K562 (cell line): ENCODE results near the gene PPP1R15A. TPM values are rescaled to one million over a fixed set of nuclear protein-coding genes. Genes with fewer than 3 reads are reported as not detected.

Experiments
- BRCA1 ChIP-seq, 2 experiments: fragments of 450-650 bp in 1 of 2; sonication (generic) in 1 of 2; formaldehyde crosslinking in 1 of 2; IDR thresholded peaks; 2 replicates each; pipeline versions ENCODE4 v1.5.0 to v1.6.1; 2017 to 2020; ENCODE audit warnings: mild to moderate bottlenecking in 1 of 2, missing genetic modification reagents in 1 of 2
- BRF1 ChIP-seq: IDR thresholded peaks from 3 replicates; pipeline ENCODE4 v1.6.1; 2011; ENCODE audit warnings: borderline replicate concordance, mild to moderate bottlenecking; ENCODE audit not compliant: insufficient read length; ENCODE audit errors: extremely low read depth
- CBFA2T3 ChIP-seq: fragments of 450-650 bp; IDR thresholded peaks from 2 replicates; pipeline ENCODE4 v1.6.1; 2017
- CHD1 ChIP-seq: fragments of 200-600 bp; sonication (generic); IDR thresholded peaks from one replicate; pipeline ENCODE4 v1.6.1; 2012; ENCODE audit warnings: mild to moderate bottlenecking, moderate library complexity, low read length, inconsistent platforms
- CREBBP ChIP-seq: IDR thresholded peaks from one replicate; pipeline ENCODE4 v1.6.1; 2012; ENCODE audit warnings: low read depth, mild to moderate bottlenecking, control low read depth, inconsistent platforms, low read length
- CTCF ChIP-seq, 3 experiments: IDR thresholded peaks in 2 of 3; conservative IDR thresholded peaks in 1 of 3; 2 replicates each; pipeline ENCODE4 v1.5.1; 2011 to 2012; ENCODE audit warnings: low read length in 3 of 3, mild to moderate bottlenecking in 3 of 3, control low read depth in 2 of 3, improper control_type of control experiment in 1 of 3, inconsistent platforms in 1 of 3, low read depth in 1 of 3, mixed read lengths in 1 of 3, moderate library complexity in 1 of 3; ENCODE audit not compliant: insufficient read depth in 2 of 3
- ELK1 ChIP-seq: sonication (generic); formaldehyde crosslinking; IDR thresholded peaks from 2 replicates; pipeline ENCODE4 v1.8.1; 2022; ENCODE audit warnings: missing genetic modification reagents
- GABPB1 ChIP-seq: sonication (generic); formaldehyde crosslinking; IDR thresholded peaks from 2 replicates; pipeline ENCODE4 v1.8.0; 2022; ENCODE audit warnings: mild to moderate bottlenecking, missing genetic modification reagents
- HNRNPLL ChIP-seq: fragments of 200-400 bp; formaldehyde crosslinking; IDR thresholded peaks from 2 replicates; pipeline ENCODE4 v1.6.1; 2017; ENCODE audit warnings: low read length, low read depth, mild to moderate bottlenecking; ENCODE audit not compliant: poor library complexity, severe bottlenecking
- MAX ChIP-seq: sonication (generic); formaldehyde crosslinking; IDR thresholded peaks from 2 replicates; pipeline ENCODE4 v1.9.0; 2022; ENCODE audit warnings: mild to moderate bottlenecking, missing genetic modification reagents
- MCM7 ChIP-seq, 2 experiments: fragments of 450-650 bp; IDR thresholded peaks; 2 replicates each; pipeline ENCODE4 v1.6.1; 2016 to 2018
- MEIS2 ChIP-seq: fragments of 450-650 bp; IDR thresholded peaks from 2 replicates; pipeline ENCODE4 v1.6.1; 2014; ENCODE audit warnings: mild to moderate bottlenecking; ENCODE audit not compliant: partially characterized antibody
- MIER1 ChIP-seq: fragments of 450-650 bp; IDR thresholded peaks from 2 replicates; pipeline ENCODE4 v1.6.1; 2016; ENCODE audit warnings: antibody characterized with exemption, mild to moderate bottlenecking, low read depth
- MTA1 ChIP-seq: fragments of 450-650 bp; IDR thresholded peaks from 2 replicates; pipeline ENCODE4 v1.6.1; 2017; ENCODE audit warnings: borderline replicate concordance
- NCOA2 ChIP-seq, 2 experiments: fragments of 450-650 bp; IDR thresholded peaks; 2 replicates each; pipeline ENCODE4 v1.6.1; 2018; ENCODE audit warnings: mild to moderate bottlenecking in 2 of 2, moderate library complexity in 1 of 2; ENCODE audit not compliant: partially characterized antibody in 2 of 2
- NONO ChIP-seq, 2 experiments: fragments of 200-400 bp in 1 of 2; fragments of 450-650 bp in 1 of 2; formaldehyde crosslinking in 1 of 2; IDR thresholded peaks; 2 replicates each; pipeline ENCODE4 v1.6.1; 2017; ENCODE audit warnings: low read depth in 2 of 2, mild to moderate bottlenecking in 2 of 2, moderate library complexity in 2 of 2, low read length in 1 of 2
- PHF8 ChIP-seq: fragments of 200-600 bp; sonication (generic); IDR thresholded peaks from 2 replicates; pipeline ENCODE4 v1.6.1; 2012; ENCODE audit warnings: mixed run types, mild to moderate bottlenecking, inconsistent platforms, low read length, moderate library complexity, borderline replicate concordance
- RNF219 ChIP-seq: fragments of 250-450 bp; sonication (Bioruptor Pico); IDR thresholded peaks from 2 replicates; pipeline ENCODE4 v1.5.0; 2022; ENCODE audit warnings: mild to moderate bottlenecking
- SMAD1 ChIP-seq: fragments of 150-350 bp; IDR thresholded peaks from 2 replicates; pipeline ENCODE4 v1.6.1; 2014; ENCODE audit warnings: low read length, low read depth; ENCODE audit not compliant: partially characterized antibody
- ZBTB7A ChIP-seq: IDR thresholded peaks from 2 replicates; pipeline ENCODE4 v1.6.1; 2011; ENCODE audit warnings: low read depth, mild to moderate bottlenecking, low read length, moderate library complexity, borderline replicate concordance; ENCODE audit not compliant: control insufficient read depth
- ZNF449 ChIP-seq: fragments of 250-450 bp; sonication (Bioruptor Pico); IDR thresholded peaks from 2 replicates; pipeline ENCODE4 v1.8.0; 2022; ENCODE audit warnings: moderate library complexity, mild to moderate bottlenecking, inconsistent platforms
- ZNF77 ChIP-seq: fragments of 250-450 bp; sonication (Bioruptor Pico); IDR thresholded peaks from 2 replicates; pipeline ENCODE4 v1.5.0; 2020
- polyA plus RNA-seq, 8 experiments: library from polyadenylated mRNA; depleted of rRNA in 4 of 8; stranded (reverse) in 5 of 8; unstranded in 3 of 8; fragments of >200 nt; fragmentation: Nextera tagmentation in 2 of 8; fragmentation: Illumina TruSeq in 1 of 8; extraction: Ambion mirVana in 2 of 8; extraction: Trizol in 1 of 8; gene quantifications; 2 replicates each; pipeline versions ENCODE4 v1.2.1 to v1.2.3, GENCODE V29; 2011 to 2014; ENCODE audit warnings: inconsistent platforms in 1 of 8, missing spikeins in 1 of 8
- total RNA-seq, 7 experiments: library from RNA; depleted of rRNA in 6 of 7; stranded (reverse); fragments of >200 nt in 6 of 7; fragmentation: Illumina TruSeq in 2 of 7; extraction: Trizol in 2 of 7; gene quantifications; 2 replicates each; pipeline versions ENCODE4 v1.2.1 to v1.2.3, GENCODE V29; 2011 to 2021; ENCODE audit warnings: low replicate concordance in 1 of 7

Gene PPP1R15A
- total and polyA plus RNA-seq, 9 of the 15 experiments (the other 6 are each of a cell fraction or from before 2014, with no cell fraction given): 0.42 to 73.7 (median 44.0) TPM

- TF ChIP-seq RNF219 (no peak), MIER1 (no peak), ZNF77 (CRISPR knock-in tag) (no peak), CTCF (IDR thresholded peaks at IDR 0.05 in 2 of 3, conservative IDR thresholded peaks at IDR 0.05 in 1 of 3; ENCODE audit: insufficient read depth in 2 of 3, low read depth in 1 of 3, low read length in 3 of 3) (no peak), CBFA2T3 (no peak), HNRNPLL (no peak), MCM7 (IDR thresholded peaks at IDR 0.05) (no peak), MAX (0 out of 2 replicates have a peak, but pooled peaks have one; percentile 16), GABPB1 (CRISPR knock-in tag) (peak; percentile 39), ZBTB7A (peak; percentile 97), CREBBP (no peak), CHD1 (no peak), MTA1 (no peak), ELK1 (CRISPR knock-in tag) (no peak), BRCA1 (IDR thresholded peaks at IDR 0.05) (no peak), BRCA1 (CRISPR knock-in tag; IDR thresholded peaks at IDR 0.05) (no peak), MEIS2 (no peak), NONO (IDR thresholded peaks at IDR 0.05; ENCODE audit: low read depth in 2 of 2, low read length in 1 of 2) (no peak), SMAD1 (no peak), NCOA2 (IDR thresholded peaks at IDR 0.05; ENCODE audit: partially characterized antibody in 2 of 2) (no peak), PHF8 (no peak; the same call in 1 of the 2 replicates), ZNF449 (CRISPR knock-in tag) (no peak), BRF1 (no peak)
These were observed 24.0 kb downstream of the PPP1R15A start (continued) for GRCh38 chr19:48896191-48896720.
